NCI-H1694 (cell line): ENCODE measurements around the gene PAGE2B.
A peak's percentile ranks its signal among the peaks of the same experiment; 100 is the strongest.
"Not testable (repeated sequence)": the region's sequence is repeated elsewhere in the genome, so short reads cannot be mapped to it uniquely, and the experiment has no call there.

ENCODE experiments used
- DNase-seq: peaks from one replicate; lab custom pipeline; 2025; lab: John Stamatoyannopoulos, UW

The PAGE2B gene, protein sequence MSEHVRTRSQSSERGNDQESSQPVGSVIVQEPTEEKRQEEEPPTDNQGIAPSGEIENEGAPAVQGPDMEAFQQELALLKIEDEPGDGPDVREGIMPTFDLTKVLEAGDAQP

GRCh38 chrX:55074851-55075467, at the start of gene PAGE2B:
PAGE2B (plus strand) TSS chrX:55075030; CDS start chrX:55076042, 1,012 bp downstream.
- no peak for DNase-seq

DNA sequence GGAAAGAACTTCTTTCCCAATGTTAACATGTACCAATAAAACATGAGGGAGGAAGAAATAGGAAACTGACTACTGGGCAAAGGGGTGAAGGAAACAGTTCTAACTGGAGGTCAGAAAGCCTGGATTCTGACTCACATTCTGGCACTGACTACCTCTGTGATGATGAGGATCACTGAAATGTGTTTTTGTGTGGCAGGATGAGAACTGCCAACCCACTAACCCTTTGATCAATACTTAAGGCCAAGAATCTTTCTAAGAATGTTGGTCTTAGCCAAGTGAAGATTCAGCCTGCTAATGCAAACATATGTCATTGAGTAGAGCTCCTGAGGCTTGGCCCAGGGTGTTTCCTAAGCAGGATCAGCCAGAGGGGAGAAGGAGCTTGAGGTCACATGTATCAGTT, 48.7 kb upstream of the PAGE2B start:
- DNase-seq = no peak

- DNase-seq = no peak
Observed at GRCh38 chrX:55026840-55027239, 48.0 kb upstream of the PAGE2B start.

DNA sequence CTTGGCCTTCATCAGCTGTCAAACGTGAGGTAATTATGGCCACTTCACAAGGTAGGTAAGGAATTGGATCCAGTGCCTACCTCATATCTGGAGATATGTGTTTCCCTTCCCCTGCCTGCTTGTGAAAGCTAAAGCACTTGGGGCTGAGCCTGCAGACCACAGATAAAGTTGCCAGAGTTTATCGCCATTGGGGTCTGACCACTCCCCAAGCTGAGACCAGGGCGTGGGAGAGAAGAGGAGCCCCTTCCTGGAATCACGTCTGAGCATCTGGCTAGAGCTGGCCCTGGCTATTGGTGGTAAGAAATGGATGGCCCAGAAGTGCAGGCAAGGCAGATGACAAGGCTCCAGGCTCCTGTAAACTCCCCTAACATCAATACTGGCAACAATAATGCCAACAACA, 46.8 kb upstream of the PAGE2B start:
- no peak for DNase-seq

- no peak for DNase-seq
Observed at GRCh38 chrX:55028611-55029010, 46.2 kb upstream of the PAGE2B start.

GRCh38 chrX:55029291-55029690, 45.5 kb upstream of the PAGE2B start:
- no peak for DNase-seq

GRCh38 chrX:55030271-55031205, 44.3 kb upstream of the PAGE2B start, which contains the start of gene ALAS2:
ALAS2 (minus strand) TSS chrX:55030977; CDS start chrX:55026000, 4,977 bp downstream.
- no peak for DNase-seq

- no peak for DNase-seq
Observed at GRCh38 chrX:55033429-55033828, 41.4 kb upstream of the PAGE2B start.

GRCh38 chrX:55039471-55039870, 35.4 kb upstream of the PAGE2B start:
- DNase-seq = no peak

GRCh38 chrX:55041514-55041913, 33.3 kb upstream of the PAGE2B start:
- no peak for DNase-seq

- not testable (repeated sequence) for DNase-seq
Observed at GRCh38 chrX:55050599-55050998, 24.2 kb upstream of the PAGE2B start.

DNA sequence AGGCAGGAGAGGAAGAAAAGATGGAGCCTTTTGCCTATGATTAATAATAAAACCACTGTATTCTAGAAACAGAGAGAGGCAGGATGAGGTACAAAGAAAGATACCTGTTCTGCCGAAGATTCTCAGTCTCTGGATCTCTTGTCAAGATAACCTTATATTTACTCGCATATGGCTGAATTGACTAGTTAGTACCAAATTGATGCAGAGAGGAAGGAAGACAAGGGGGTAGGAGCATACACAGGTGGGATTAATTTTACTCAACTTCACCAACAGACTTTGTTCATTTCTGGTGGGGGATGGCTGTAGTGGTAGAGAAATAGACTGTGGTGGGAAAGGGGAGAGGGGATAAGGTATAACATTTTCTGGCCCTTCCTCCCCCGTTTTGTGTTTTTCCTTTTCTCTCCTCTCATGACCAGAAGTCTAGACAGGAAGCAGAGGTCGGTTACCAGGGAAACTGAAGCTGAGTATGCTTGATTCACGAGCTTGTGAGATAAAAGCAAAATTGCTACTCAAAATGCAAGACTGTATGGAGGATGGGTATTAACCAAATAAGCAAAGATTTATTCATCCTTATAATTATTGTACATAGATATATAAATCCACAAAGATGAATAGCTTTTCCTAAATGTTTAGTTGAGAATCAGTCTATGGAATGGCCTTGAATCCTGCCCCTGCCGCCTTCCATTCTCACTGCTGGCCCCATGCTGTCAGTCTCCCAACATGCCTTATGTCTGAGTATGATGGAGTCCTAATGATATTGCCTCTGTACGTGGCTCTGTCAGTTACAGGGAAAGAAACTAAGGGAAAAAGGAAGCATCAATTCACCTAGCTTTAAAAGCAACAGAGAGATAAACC, 17.8 kb upstream of the PAGE2B start:
- DNase-seq = no peak

DNA sequence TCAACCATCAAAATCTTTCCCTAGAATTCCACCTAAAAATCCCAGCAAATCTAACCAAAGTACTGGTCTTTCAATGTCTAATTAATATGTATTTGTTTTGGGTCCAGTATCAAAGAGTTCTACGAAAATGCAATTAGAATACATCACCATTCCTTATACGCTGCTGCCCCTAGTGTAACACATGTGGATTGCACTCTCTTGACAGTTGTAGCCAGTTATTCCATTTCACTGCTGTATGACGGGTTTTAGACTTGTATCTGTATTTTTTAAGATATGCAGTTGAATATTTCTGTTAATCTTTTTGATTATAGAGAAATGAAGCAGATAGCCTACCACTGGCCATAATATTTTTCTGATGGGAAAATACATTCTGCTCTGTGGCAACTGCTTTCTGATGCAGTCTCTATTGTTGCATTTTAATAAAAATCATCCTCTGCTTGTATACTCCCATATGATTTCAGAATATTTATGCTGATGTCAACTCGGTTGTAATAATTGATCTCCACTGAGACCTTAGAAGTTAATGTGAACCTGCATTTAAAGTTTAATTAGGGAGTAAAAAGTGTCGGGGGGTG, 17.1 kb upstream of the PAGE2B start:
- DNase-seq = peak; percentile 17

- DNase-seq = not testable (repeated sequence)
Observed at GRCh38 chrX:55067180-55067579, 7.7 kb upstream of the PAGE2B start.

DNA sequence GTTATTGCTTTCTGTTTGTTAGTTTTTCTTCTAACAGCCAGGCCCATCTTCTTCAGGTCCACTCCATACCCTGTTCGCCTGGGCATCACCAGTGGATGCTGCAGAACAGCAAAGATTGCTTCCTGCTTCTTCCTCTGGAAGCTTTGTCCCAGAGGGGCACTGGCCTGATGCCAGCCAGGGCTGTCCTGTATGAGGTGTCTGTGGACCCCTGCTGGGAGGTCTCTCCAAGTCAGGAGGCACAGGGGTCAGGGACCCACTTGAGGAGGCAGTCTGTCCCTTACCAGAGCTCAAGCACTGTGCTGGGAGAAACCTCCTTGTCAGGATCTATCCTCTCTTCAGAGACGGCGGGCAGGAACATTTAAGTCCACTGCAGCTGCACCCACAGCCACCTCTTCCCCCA, 2.5 kb upstream of the PAGE2B start:
- DNase-seq = no peak

- DNase-seq = no peak
Observed at GRCh38 chrX:55088795-55089489, 14.1 kb downstream of the PAGE2B start, which contains the start of gene PAGE2. PAGE2 (plus strand) TSS chrX:55089018; CDS start chrX:55090021, 1,003 bp downstream.

DNA sequence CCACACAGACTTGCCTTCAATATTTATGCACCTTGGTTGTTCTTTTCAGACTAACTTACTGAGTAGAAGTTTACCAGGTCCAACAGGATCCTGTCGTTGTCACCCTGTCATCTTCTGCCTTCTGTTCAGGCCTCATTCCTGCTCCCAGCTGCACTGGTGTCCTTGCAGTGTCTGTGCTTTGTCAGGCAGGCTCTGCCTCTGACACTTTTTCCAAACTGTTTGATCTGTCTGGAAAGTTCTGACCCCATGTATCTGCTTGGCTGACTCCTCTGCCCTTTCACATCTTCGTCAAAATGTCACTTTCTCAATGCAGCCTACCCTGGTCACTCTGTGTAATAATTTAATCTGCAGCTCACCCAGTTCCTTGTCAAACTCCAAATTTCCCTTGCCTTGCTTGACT, 23.9 kb downstream of the PAGE2B start:
- DNase-seq = no peak

DNA sequence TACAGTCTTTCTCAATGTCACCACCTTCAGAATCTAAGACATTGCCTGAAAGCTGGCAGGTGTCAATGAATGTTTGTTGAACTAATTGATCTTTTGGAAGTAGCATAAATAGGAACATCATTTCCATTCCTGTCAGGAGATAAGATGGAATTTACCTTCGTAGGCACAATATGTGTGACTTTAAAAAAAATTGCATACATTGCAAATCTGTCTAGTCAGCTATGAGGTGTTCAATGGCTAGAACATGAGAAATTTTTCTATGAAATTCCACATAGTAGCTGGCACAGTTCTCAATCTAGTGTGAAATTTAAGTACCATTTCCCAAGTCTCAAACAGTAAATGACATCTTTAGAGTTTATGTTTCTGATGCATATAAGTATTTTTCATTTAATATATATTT, 24.3 kb downstream of the PAGE2B start:
- no peak for DNase-seq

GRCh38 chrX:55102754-55103153, 27.9 kb downstream of the PAGE2B start:
- DNase-seq = no peak

- DNase-seq = no peak
Observed at GRCh38 chrX:55107262-55107661, 32.4 kb downstream of the PAGE2B start.

DNA sequence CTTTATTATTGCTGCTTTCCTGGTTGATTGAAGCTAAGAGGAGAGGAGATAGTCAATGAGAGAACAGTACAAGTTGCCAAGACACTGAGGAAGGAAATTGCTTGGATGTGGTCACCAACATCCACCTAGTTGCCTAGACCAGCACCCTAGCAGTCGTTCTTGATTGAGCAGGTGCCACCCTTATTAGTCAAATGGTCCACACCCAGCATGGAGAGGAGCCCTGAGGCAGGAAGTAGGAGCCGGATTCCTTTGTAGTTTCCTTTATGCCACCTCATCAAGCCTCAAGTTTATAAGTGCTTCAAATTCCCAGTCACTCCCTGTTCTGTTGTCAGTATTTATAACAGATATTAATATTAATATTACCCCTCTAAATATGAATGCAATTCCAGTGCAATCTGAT, 33.1 kb downstream of the PAGE2B start:
- DNase-seq = no peak
